Suprapubic skin (tissue), 4 donors: ENCODE data around the gene AKT2.

ENCODE experiments used
- CTCF ChIP-seq, 2 donors: fragments of 200-600 bp in 1 of 2; fragments of 450-650 bp in 1 of 2; sonication (generic) in 1 of 2; IDR thresholded peaks; one replicate each; pipeline ENCODE4 v1.5.1; 2016 to 2019; ENCODE audit warnings: antibody characterized with exemption in 2 of 2, mild to moderate bottlenecking in 1 of 2, moderate library complexity in 1 of 2
- EP300 ChIP-seq: sonication (generic); formaldehyde crosslinking; IDR thresholded peaks from one replicate; pipeline ENCODE4 v1.6.1; 2017; ENCODE audit warnings: antibody characterized with exemption
- POLR2A ChIP-seq, 2 donors: fragments of 450-650 bp; IDR thresholded peaks; one replicate each; pipeline ENCODE4 v1.6.1; 2017; ENCODE audit warnings: antibody characterized with exemption in 2 of 2, mild to moderate bottlenecking in 2 of 2, moderate library complexity in 2 of 2
- POLR2AphosphoS5 ChIP-seq, 3 donors: sonication (generic); formaldehyde crosslinking; IDR thresholded peaks; one replicate each; pipeline ENCODE4 v1.6.1; 2017; ENCODE audit warnings: antibody characterized with exemption in 3 of 3

GRCh38 chr19:40217027-40217810 lies 67.9 kb downstream of the AKT2 start:
- TF ChIP-seq CTCF (IDR thresholded peaks at IDR 0.05): no peak
- no peak for TF ChIP-seq POLR2A (IDR thresholded peaks at IDR 0.05)
- TF ChIP-seq POLR2AphosphoS5 (IDR thresholded peaks at IDR 0.05): no peak
- TF ChIP-seq EP300: no peak
